ENCODE data around the gene LURAP1L.

Gene LURAP1L

GRCh38 chr9:12777121-12778022, 2.6 kb downstream of the LURAP1L start:
- no peak for DNase-seq

- DNase-seq, result no peak
Observed at GRCh38 chr9:12778389-12778788, 3.6 kb downstream of the LURAP1L start.

GRCh38 chr9:12781226-12781733, 6.5 kb downstream of the LURAP1L start:
- no peak for DNase-seq

GRCh38 chr9:12783767-12784460, 9.1 kb downstream of the LURAP1L start:
- DNase-seq, result no peak

GRCh38 chr9:12784461-12785259, 9.8 kb downstream of the LURAP1L start:
- no peak for DNase-seq

- DNase-seq, result no peak
Observed at GRCh38 chr9:12785260-12785770, 10.5 kb downstream of the LURAP1L start.

- DNase-seq, result no peak
Observed at GRCh38 chr9:12785941-12786340, 11.1 kb downstream of the LURAP1L start.

GRCh38 chr9:12790001-12790400, 15.2 kb downstream of the LURAP1L start:
- DNase-seq, result no peak

- DNase-seq, result no peak
Observed at GRCh38 chr9:12790883-12791282, 16.1 kb downstream of the LURAP1L start.

GRCh38 chr9:12794101-12794799, 19.4 kb downstream of the LURAP1L start:
- DNase-seq, result no peak

- DNase-seq, result no peak
Observed at GRCh38 chr9:12796601-12797000, 21.8 kb downstream of the LURAP1L start.

- no peak for DNase-seq
Observed at GRCh38 chr9:12797037-12797436, 22.2 kb downstream of the LURAP1L start.

GRCh38 chr9:12798066-12798770, 23.4 kb downstream of the LURAP1L start:
- DNase-seq, result no peak

- DNase-seq, result no peak
Observed at GRCh38 chr9:12801187-12801586, 26.4 kb downstream of the LURAP1L start.

GRCh38 chr9:12801663-12802062, 26.8 kb downstream of the LURAP1L start:
- DNase-seq, result no peak

GRCh38 chr9:12802093-12802492, 27.3 kb downstream of the LURAP1L start:
- no peak for DNase-seq

GRCh38 chr9:12808569-12808968, 33.7 kb downstream of the LURAP1L start:
- DNase-seq, result no peak

- DNase-seq, result no peak
Observed at GRCh38 chr9:12809720-12810119, 34.9 kb downstream of the LURAP1L start.

- no peak for DNase-seq
Observed at GRCh38 chr9:12811935-12812334, 37.1 kb downstream of the LURAP1L start.

- DNase-seq, result no peak
Observed at GRCh38 chr9:12812710-12813109, 37.9 kb downstream of the LURAP1L start.

- DNase-seq, result no peak
Observed at GRCh38 chr9:12813533-12813932, 38.7 kb downstream of the LURAP1L start.
